C4-2B (cell line): ENCODE measurements around the gene MCRS1.

ENCODE experiments used
- CTCF ChIP-seq: fragments of 450-650 bp; conservative IDR thresholded peaks from 2 replicates; pipeline ENCODE4 v1.5.1; 2017; ENCODE audit warnings: mild to moderate bottlenecking
- ZFX ChIP-seq: fragments of 450-650 bp; IDR thresholded peaks from 2 replicates; pipeline ENCODE4 v1.6.1; 2017

- no peak for TF ChIP-seq CTCF
- TF ChIP-seq ZFX = no peak
These were observed 3.1 kb downstream of the MCRS1 start for GRCh38 chr12:49564686-49565405.
